Stimulated activated memory B cell treated with anti-CD40 and anti-IgM and Interleukin-4, amounts not matched to agents 10 μg/mL and 1 μg/mL and 100 μg/mL, for 72 hours (primary cell): ENCODE data around the gene RASA3.
A peak's percentile ranks its signal among the peaks of the same experiment; 100 is the strongest.
"Not testable (repeated sequence)": the region's sequence is repeated elsewhere in the genome, so short reads cannot be mapped to it uniquely, and the experiment has no call there.

Source experiments
- ATAC-seq: fragments of 150-1000 bp; cut with Tn5 transposase; 2 replicates; pipeline ENCODE4 v1.10.0; 2021
- H3K27ac Mint-ChIP-seq: one replicate; pipeline ENCODE4 v1.8.0; 2022; ENCODE audit warnings: mild to moderate bottlenecking, mixed read lengths
- H3K27me3 Mint-ChIP-seq: one replicate; pipeline ENCODE4 v1.8.0; 2022; ENCODE audit warnings: mixed read lengths
- H3K36me3 Mint-ChIP-seq: one replicate; pipeline ENCODE4 v1.8.0; 2022; ENCODE audit warnings: mixed read lengths
- H3K4me1 Mint-ChIP-seq: one replicate; pipeline ENCODE4 v1.8.0; 2022; ENCODE audit warnings: mixed read lengths
- H3K4me3 Mint-ChIP-seq: one replicate; pipeline ENCODE4 v1.8.0; 2022; ENCODE audit warnings: mild to moderate bottlenecking, moderate library complexity, mixed read lengths
- H3K9me3 Mint-ChIP-seq: one replicate; pipeline ENCODE4 v1.8.0; 2022; ENCODE audit warnings: mixed read lengths

RASA3 gene

DNA sequence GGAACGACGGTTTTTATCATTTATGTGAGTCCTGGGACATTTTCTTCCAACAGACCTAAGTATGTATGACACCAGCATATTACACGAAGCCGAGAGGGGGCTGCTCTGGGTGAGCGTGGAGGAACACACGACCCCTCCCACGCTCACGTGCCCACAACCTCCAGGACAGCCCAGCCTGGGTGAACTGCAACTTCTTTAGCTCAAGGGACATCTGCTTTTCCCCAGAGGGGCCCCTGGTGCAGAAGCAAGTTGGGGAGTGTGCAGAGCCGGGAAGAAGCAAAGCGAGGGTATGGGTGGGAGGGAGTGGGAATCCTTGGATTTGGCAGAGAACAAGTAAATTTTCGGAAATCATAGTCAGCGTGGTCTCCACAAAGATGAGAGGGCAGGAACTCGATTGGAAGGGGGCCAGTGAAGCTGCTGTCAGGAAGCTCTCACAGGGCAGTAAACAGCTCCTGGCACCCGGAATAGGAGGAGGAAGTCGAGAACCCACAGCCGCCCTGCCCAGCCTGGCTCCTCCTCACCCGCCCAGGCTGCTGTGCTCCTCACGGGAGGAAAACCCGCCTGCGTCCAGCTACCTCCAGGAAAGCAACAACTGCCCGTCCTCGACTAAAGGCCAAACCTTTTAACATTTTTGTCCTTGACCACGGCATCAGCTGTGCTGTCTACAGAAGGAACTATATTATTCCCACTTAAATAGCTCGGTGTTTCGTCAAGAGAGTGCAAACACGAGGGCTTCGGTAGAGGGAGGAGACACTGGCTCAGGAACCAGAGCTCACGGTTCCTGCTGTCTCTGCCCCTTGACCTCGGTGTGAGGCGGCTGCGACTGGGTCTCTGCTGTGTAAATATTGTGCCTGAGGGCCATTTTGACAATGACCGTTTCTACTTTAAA, 29.5 kb upstream of the RASA3 start:
- Mint-ChIP-seq H3K36me3 (no peaks in the 10 kb centered on the region), H3K4me3 (peak overlapping the region; percentile 73), H3K27ac (peak overlapping the region; percentile 80), H3K27me3 (peaks cover 42% of the 10 kb centered on the region), H3K9me3 (no peaks in the 10 kb centered on the region), H3K4me1 (peaks cover 46% of the 10 kb centered on the region)
- ATAC-seq, result peak; percentile 71

DNA sequence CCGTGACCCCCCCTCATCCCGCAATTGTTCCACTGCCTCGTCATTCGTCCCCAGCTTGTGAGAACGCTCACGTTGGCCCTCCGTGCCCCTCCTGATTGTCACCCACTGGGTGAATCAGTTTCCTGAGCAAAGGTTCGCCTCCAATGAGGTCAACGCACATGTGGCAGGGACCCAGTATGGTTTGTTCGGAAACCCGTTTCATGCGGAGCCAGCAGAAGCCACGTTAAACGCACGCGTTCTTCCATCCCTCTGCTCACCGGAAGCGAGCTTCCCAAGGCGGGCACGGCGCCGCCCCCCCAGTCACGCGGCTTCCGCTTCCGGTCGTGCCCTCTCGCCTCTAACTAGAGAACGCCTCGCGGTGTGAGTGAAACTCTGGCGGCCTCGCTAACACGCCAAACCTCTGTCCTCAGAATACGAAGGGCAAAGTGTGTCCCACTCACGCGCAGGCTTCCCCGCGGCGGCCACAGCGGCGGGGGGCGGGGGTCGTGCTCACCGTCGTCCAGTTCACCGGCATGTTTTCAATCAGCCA, 28.7 kb upstream of the RASA3 start:
- Mint-ChIP-seq H3K4me1 (peaks cover 51% of the 10 kb centered on the region), H3K27ac (peak overlapping the region; percentile 80), H3K36me3 (no peaks in the 10 kb centered on the region), H3K4me3 (no peak overlapping the region), H3K9me3 (no peaks in the 10 kb centered on the region), H3K27me3 (peaks cover 37% of the 10 kb centered on the region)
- no peak for ATAC-seq

DNA sequence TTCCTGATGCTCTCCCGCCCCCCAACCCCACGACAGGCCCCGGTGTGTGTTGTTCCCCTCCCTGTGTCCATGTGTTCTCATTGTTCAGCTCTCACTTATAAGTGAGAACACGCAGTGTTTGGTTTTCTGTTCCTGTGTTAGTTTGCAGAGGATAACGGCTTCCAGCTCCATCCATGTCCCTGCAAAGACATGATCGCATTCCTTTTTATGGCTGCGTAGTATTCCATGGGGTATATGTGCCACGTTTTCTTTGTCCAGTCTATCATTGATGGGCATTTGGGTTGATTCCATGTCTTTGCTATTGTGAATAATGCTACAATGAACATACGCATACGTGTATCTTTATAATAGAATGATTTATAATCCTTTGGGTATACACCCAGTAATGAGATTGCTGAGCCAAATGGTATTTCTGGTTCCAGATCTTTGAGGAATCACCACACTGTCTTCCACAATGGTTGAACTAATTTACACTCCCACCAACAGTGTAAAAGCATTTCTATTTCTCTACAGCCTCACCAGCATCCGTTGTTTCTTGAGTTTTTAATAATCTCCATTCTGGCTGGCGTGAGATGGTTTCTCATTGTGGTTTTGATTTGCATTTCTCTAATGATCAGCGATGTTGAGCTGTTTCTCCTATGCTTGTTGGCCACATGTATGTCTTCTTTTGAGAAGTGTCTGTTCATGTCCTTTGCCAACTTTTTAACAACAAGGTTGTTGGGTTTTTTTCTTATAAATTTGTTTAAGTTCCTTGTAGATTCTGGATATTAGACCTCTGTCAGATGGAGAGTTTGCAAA, 26.6 kb upstream of the RASA3 start:
- H3K36me3 Mint-ChIP-seq, H3K4me3 Mint-ChIP-seq, H3K9me3 Mint-ChIP-seq, ATAC-seq, H3K27ac Mint-ChIP-seq: not testable (repeated sequence)
- Mint-ChIP-seq H3K4me1 (peaks cover 59% of the 10 kb centered on the region), H3K27me3 (peaks cover 27% of the 10 kb centered on the region)

DNA sequence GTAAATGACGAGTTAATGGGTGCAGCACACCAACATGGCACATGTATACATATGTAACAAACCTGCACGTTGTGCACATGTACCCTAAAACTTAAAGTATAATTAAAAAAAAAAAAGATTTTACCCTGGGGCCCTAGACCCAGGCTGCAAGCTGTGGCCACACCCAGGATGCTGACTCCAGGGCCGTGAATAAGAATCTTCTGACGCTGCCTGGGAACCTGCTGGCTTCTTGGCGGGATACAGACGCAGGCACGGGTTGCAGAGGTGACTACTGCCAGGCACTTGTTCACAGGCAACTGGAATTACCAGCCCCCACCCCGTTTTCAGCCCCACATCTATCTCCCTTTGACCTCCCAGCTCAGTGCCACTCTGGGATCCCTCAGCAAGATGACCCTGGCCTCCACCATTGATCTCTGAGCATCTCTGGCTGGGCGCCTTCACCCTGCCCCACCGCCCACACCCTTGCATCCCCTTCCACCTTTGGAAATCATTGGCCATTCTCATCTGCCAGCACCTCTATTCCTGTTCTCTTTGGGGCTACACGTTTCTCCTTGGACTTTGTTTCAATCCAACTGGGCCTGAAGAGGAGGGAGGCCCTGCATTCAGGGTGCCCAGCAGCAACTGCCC, 25.6 kb upstream of the RASA3 start:
- H3K9me3 Mint-ChIP-seq, result peaks cover 5% of the 10 kb centered on the region
- no peak overlapping the region for H3K27ac Mint-ChIP-seq
- H3K36me3 Mint-ChIP-seq, result no peaks in the 10 kb centered on the region
- peaks cover 24% of the 10 kb centered on the region for H3K27me3 Mint-ChIP-seq
- no peak for ATAC-seq
- no peak overlapping the region for H3K4me3 Mint-ChIP-seq
- peaks cover 65% of the 10 kb centered on the region for H3K4me1 Mint-ChIP-seq

DNA sequence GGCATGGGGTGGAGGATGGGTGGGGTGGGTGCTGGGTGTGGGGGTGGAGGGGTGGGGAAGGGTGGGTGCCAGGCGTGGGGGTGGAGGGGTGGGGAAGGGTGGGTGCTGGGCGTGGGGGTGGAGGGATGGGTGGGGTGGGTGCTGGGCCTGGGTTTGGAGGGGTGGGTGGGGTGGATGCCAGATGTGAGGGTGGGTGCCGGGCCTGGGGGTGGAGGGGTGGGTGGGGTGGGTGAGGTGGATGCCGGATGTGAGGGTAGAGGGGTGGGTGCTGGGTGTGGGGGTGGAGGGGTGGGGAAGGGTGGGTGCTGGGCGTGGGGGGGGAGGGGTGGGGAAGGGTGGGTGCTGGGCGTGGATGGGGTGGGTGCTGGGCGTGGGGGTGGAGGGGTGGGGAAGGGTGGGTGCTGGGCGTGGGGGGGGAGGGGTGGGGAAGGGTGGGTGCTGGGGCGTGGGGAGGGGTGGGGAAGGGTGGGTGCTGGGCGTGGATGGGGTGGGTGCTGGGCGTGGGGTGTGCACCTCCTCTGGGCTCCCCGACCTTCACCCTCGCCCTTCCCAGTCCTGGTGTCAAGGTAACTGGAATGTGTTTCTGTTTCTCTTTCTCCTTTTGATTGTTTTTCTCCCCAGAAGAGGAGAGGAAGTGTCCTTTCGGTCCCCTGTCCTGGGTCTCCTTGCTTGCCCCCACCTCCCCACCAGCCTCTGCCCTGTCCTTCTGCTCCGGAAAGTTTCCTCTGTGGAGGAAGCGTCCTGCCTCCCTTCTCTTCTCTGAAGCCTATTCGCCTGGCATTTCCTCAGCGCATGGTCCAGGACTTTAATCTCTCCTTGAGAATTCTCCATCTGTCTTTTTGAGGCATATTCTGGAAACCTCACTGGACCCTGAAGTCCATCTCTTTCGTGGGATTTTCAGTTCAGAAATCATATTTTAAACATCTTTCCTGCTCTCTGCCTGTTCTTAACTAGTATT, 23.8 kb upstream of the RASA3 start:
- Mint-ChIP-seq H3K9me3 (peaks cover 5% of the 10 kb centered on the region), H3K4me1 (peaks cover 50% of the 10 kb centered on the region)

DNA sequence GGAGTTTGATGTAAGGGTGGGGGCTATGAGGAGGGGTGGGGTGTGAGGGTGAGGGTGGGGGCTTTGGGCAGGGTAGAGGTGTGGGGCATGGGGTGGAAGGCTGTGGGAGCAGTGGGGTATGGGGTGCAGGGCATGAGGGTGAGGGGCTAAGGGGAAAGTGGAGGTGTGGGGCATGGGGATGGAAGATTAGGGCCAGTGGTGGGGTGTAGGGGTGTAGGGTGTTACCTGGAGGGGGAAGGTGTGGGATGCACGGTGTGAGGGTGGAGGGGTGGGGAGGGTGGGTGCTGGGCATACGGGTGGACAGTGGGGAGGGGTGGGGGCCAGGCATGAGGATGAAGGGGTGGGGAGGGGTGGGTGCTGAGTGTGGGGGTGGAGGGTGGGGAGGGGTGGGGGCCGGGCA, 22.9 kb upstream of the RASA3 start:
- Mint-ChIP-seq H3K27me3 (peaks cover 12% of the 10 kb centered on the region), H3K36me3 (no peaks in the 10 kb centered on the region), H3K27ac (no peak overlapping the region), H3K4me1 (peaks cover 47% of the 10 kb centered on the region), H3K4me3 (no peak overlapping the region), H3K9me3 (peaks cover 5% of the 10 kb centered on the region)
- ATAC-seq, result peak; percentile 71

More for the DNA sequence above, 23.8 kb upstream of the RASA3 start:
- ATAC-seq, result peak; percentile 52
- Mint-ChIP-seq H3K27ac (peak overlapping the region; percentile 73), H3K4me3 (peak overlapping the region; percentile 24), H3K27me3 (peaks cover 12% of the 10 kb centered on the region), H3K36me3 (no peaks in the 10 kb centered on the region)

DNA sequence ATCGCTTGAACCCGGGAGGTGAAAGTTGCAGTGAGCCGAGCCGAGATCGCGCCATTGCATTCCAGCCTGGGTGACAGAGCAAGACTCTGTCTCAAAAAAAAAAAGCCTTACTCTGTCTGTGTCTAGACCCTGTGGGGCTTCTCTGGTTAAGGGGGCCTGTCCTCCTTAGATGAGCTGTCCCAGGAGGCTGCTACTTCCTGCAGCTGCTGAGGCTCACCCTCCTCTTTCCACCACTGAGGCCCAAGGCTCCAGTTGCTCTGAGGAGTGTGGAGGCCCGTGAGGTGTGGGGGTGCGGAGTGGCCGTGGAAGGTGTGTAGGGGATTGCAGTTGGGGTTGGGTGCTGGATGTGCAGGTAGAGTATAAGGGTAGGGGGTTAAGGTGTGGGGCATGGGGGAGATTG, 22.1 kb upstream of the RASA3 start:
- H3K36me3 Mint-ChIP-seq, result no peaks in the 10 kb centered on the region
- H3K9me3 Mint-ChIP-seq, result peaks cover 5% of the 10 kb centered on the region
- peak overlapping the region; percentile 74 for H3K27ac Mint-ChIP-seq
- H3K4me3 Mint-ChIP-seq, result peak overlapping the region; percentile 69
- peak; percentile 50 for ATAC-seq
- peaks cover 40% of the 10 kb centered on the region for H3K4me1 Mint-ChIP-seq
- peaks cover 12% of the 10 kb centered on the region for H3K27me3 Mint-ChIP-seq

DNA sequence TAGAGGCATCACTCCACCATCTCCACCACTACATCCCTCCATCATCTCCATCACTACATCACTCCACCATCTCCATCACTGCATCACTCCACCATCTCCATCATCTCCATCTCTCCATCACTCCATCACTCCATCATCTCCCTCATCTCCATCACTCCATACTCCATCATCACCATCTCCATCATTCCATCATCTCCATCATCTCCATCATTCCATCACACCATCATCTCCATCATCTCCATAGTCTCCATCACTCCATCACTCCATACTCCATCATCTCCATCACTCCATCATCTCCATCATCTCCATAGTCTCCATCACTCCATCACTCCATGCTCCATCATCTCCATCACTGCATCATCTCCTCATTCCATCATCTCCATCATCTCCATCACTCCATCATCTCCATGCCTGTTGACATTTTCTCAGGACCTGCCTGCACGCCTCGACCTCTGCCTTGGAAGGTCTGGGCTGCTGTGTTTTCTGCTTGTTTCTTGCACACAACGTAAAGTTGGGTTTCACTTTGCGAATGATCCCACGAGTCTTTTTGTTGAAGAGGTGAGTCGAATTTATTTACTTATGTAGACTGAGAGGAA, 21.2 kb upstream of the RASA3 start:
- H3K36me3 Mint-ChIP-seq, result no peaks in the 10 kb centered on the region
- H3K27me3 Mint-ChIP-seq, result peaks cover 12% of the 10 kb centered on the region
- peak overlapping the region; percentile 74 for H3K27ac Mint-ChIP-seq
- no peak overlapping the region for H3K4me3 Mint-ChIP-seq
- H3K4me1 Mint-ChIP-seq, result peaks cover 42% of the 10 kb centered on the region
- ATAC-seq, result no peak
- H3K9me3 Mint-ChIP-seq, result peaks cover 5% of the 10 kb centered on the region

DNA sequence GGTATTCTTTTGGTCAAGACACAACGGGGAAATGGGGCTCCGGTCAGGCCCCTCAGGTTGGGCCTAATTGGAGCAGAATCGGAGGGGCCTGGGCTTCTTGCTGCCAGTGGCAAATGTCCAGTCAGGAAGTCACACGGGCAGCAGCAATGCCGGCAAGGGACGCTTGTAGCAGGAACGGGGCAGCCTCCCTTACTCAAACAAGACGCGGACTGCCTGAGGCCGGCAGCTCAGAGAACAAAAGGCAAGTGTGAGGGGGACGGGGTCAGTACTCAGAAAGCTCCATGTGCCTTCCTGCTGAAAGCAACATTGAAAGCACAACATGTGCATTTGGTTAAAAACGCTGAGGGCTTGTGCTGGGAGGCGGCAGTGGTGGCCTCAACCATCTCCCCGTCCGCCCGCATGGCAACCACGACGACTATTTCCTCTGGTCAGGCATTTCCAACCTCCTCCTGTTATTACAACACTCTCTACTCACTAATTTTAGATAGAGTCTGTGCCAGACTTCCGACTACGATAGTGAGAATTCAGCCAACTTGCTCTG, 20.5 kb upstream of the RASA3 start:
- Mint-ChIP-seq H3K9me3 (peaks cover 5% of the 10 kb centered on the region), H3K36me3 (no peaks in the 10 kb centered on the region), H3K4me1 (peaks cover 44% of the 10 kb centered on the region), H3K4me3 (no peak overlapping the region), H3K27me3 (peaks cover 12% of the 10 kb centered on the region), H3K27ac (peak overlapping the region; percentile 61)
- ATAC-seq, result no peak

DNA sequence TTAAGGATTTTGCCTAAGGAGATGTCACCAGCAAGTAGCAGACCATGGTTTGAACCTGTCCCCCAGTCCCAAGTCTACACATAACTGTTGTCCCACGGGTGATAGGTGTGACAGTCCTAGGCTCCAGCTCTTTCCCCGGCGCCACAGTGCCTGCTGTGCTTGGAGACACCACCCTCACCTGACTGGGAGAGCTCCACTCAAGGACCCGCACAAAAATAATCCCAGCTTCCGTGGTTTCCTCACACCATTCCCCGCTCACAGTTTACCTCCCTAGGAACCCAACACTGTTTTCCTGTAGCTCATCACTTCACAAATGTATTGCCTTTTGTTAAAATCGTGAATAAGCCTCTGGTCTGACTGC, 19.8 kb upstream of the RASA3 start:
- H3K27ac Mint-ChIP-seq, result peak overlapping the region; percentile 61
- H3K4me3 Mint-ChIP-seq, result no peak overlapping the region
- no peaks in the 10 kb centered on the region for H3K36me3 Mint-ChIP-seq
- peaks cover 12% of the 10 kb centered on the region for H3K27me3 Mint-ChIP-seq
- peaks cover 45% of the 10 kb centered on the region for H3K4me1 Mint-ChIP-seq
- H3K9me3 Mint-ChIP-seq, result peaks cover 5% of the 10 kb centered on the region
- ATAC-seq, result no peak

DNA sequence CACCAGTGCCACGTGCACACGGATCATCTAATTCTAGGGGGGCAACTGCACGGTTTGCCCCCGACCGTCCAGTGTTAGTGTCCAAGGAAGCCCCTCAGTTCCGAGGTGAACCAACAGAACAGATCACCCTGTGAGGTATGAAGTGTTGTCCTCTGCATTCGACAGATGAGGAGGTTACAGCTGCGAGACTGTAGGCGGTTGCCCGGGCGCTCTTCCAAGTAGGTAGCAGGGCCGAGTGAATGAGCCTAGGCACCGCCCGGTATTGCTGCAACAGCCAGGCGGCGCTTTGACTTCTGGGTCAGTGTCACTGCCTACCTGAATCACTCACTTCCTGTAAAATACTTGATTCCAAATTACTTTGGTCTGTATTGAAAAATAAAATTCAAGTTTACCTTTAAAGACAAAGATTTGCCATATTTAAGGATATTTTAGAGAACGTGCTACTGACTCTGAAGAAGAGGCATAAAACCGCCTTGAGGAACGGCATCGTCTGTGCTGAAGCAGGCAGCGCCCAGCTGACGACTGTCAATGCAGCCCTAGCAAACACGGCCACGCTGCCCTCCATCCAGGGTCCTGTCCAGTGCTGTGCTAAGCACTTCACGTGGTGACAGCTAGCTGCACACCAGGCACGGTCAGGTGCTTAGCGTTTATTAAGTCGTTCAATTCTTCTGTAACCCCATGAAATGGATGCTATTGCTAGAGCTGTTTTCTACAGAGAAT, 19.3 kb upstream of the RASA3 start:
- ATAC-seq, result no peak
- Mint-ChIP-seq H3K36me3 (no peaks in the 10 kb centered on the region), H3K4me3 (no peak overlapping the region), H3K9me3 (peaks cover 5% of the 10 kb centered on the region), H3K27ac (peak overlapping the region; percentile 61), H3K4me1 (peaks cover 44% of the 10 kb centered on the region), H3K27me3 (peaks cover 12% of the 10 kb centered on the region)

DNA sequence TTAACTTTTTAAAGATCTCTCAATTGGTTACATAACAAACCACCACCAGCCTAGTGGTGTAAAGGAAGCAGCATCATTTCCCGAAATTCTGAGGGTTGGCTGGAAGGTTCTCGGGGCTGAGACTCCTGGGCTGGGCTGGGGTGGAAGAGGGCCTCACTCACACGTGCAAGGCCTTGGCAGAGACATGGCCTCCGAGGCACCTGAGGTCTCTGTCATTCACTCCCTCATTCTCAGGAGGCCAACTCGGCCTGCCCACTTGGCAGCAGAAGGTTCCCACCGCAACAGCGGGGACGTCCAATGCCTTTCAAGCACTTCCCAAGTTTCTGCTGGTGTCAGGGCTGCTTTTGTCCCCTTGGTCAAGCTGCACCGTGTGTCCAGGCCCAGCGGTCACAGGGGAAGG, 18.6 kb upstream of the RASA3 start:
- no peak for ATAC-seq
- Mint-ChIP-seq H3K4me1 (peaks cover 45% of the 10 kb centered on the region), H3K36me3 (no peaks in the 10 kb centered on the region), H3K9me3 (peaks cover 5% of the 10 kb centered on the region), H3K4me3 (no peak overlapping the region), H3K27ac (peak overlapping the region; percentile 41), H3K27me3 (peaks cover 12% of the 10 kb centered on the region)
